Smooth muscle cell (in vitro differentiated cells): ENCODE results near the gene CMTM8. TPM values are rescaled to one million over a fixed set of nuclear protein-coding genes. Genes with fewer than 3 reads are reported as not detected.

Experiments used
- DNase-seq: peaks from one replicate; lab custom pipeline; 2025; ENCODE audit not compliant: unreplicated experiment; lab: John Stamatoyannopoulos, UW
- H2AFZ ChIP-seq: fragments of 200-600 bp; sonication (generic); 2 replicates; pipeline ENCODE4 v1.6.0; 2016; ENCODE audit warnings: antibody characterized with exemption, low read depth, mild to moderate bottlenecking
- H3F3A ChIP-seq: fragments of 200-600 bp; sonication (generic); 2 replicates; pipeline ENCODE4 v1.6.0; 2017; ENCODE audit warnings: antibody characterized with exemption, low read depth
- H3K27ac ChIP-seq: fragments of 200-600 bp; sonication (generic); 2 replicates; pipeline ENCODE4 v1.5.1; 2016; ENCODE audit warnings: low read depth, mild to moderate bottlenecking
- H3K27me3 ChIP-seq: fragments of 200-600 bp; sonication (generic); 2 replicates; pipeline ENCODE4 v1.6.1; 2016; ENCODE audit warnings: low read depth, mild to moderate bottlenecking
- H3K36me3 ChIP-seq: fragments of 200-600 bp; sonication (generic); 2 replicates; pipeline ENCODE4 v1.5.1; 2016; ENCODE audit warnings: low read depth
- H3K4me1 ChIP-seq: fragments of 200-600 bp; sonication (generic); 2 replicates; pipeline ENCODE4 v1.5.1; 2016; ENCODE audit warnings: low read depth
- H3K4me2 ChIP-seq: fragments of 200-600 bp; sonication (generic); 2 replicates; pipeline ENCODE4 v1.6.0; 2016; ENCODE audit warnings: mild to moderate bottlenecking
- H3K4me3 ChIP-seq: fragments of 200-600 bp; sonication (generic); 2 replicates; pipeline ENCODE4 v1.5.1; 2016; ENCODE audit warnings: mild to moderate bottlenecking
- H3K79me2 ChIP-seq: fragments of 200-600 bp; sonication (generic); 2 replicates; pipeline ENCODE4 v1.6.0; 2016; ENCODE audit warnings: low read depth, mild to moderate bottlenecking
- H3K9ac ChIP-seq: fragments of 200-600 bp; sonication (generic); 2 replicates; pipeline ENCODE4 v1.6.0; 2016; ENCODE audit warnings: low read depth
- H3K9me3 ChIP-seq: fragments of 200-600 bp; sonication (generic); replicated peaks from 2 replicates; pipeline ENCODE4 v1.5.1; 2016; ENCODE audit warnings: low read depth
- H4K20me1 ChIP-seq: fragments of 200-600 bp; sonication (generic); 2 replicates; pipeline ENCODE4 v1.6.0; 2016; ENCODE audit warnings: low read depth
- CTCF ChIP-seq: fragments of 200-600 bp; sonication (generic); IDR thresholded peaks from 2 replicates; pipeline ENCODE4 v1.5.1; 2017; ENCODE audit warnings: borderline replicate concordance, mild to moderate bottlenecking, antibody characterized with exemption; ENCODE audit not compliant: insufficient read depth, poor library complexity, severe bottlenecking
- WGBS: methylation state at CpG from one replicate; pipeline ENCODE4 v1.1.7; 2016; ENCODE audit warnings: low lambda C conversion rate; 5-methylcytosine and 5-hydroxymethylcytosine counted together
- polyA plus RNA-seq: library from polyadenylated mRNA; unstranded; fragments of >200 nt; fragmentation: Nextera tagmentation; extraction: Ambion mirVana; gene quantifications from 2 replicates; pipeline ENCODE4 v1.2.1, GENCODE V29; 2016
- total RNA-seq: library from RNA; depleted of rRNA; stranded (reverse); fragments of >200 nt; gene quantifications from 2 replicates; pipeline ENCODE4 v1.2.3, GENCODE V29; 2014

Gene CMTM8
- total and polyA plus RNA-seq, 2 experiments from 2014 or later, result 1.9 TPM

GRCh38 chr3:32278714-32279113 is 40.2 kb downstream of the CMTM8 start:
- no peaks in the 10 kb centered on the region for H3K36me3 ChIP-seq
- no peak overlapping the region for H3K9ac ChIP-seq
- no peaks in the 10 kb centered on the region for H3K79me2 ChIP-seq
- no peaks in the 10 kb centered on the region for H3K9me3 ChIP-seq
- no peaks in the 10 kb centered on the region for H4K20me1 ChIP-seq
- TF ChIP-seq CTCF, result no peak
- DNase-seq, result no peak
- no peak overlapping the region for H2AFZ ChIP-seq
- no peaks in the 10 kb centered on the region for H3K4me1 ChIP-seq
- no peak overlapping the region for H3K4me3 ChIP-seq
- H3K4me2 ChIP-seq, result no peak overlapping the region
- no peaks in the 10 kb centered on the region for H3K27me3 ChIP-seq
- no peak overlapping the region for H3K27ac ChIP-seq
- no peaks in the 10 kb centered on the region for H3F3A ChIP-seq
- 14% methylated on average over 2 of the region's 2 CpGs for WGBS

GRCh38 chr3:32280262-32280910 is 41.9 kb downstream of the CMTM8 start:
- Histone ChIP-seq H3K4me2 (no peak overlapping the region), H3K9ac (no peak overlapping the region), H3K79me2 (no peaks in the 10 kb centered on the region), H3K4me1 (no peaks in the 10 kb centered on the region), H3K27me3 (no peaks in the 10 kb centered on the region), H3K36me3 (no peaks in the 10 kb centered on the region), H4K20me1 (no peaks in the 10 kb centered on the region), H3K4me3 (no peak overlapping the region), H3K27ac (no peak overlapping the region), H2AFZ (no peak overlapping the region), H3K9me3 (no peaks in the 10 kb centered on the region), H3F3A (no peaks in the 10 kb centered on the region)
- TF ChIP-seq CTCF, result no peak
- no peak for DNase-seq
- 87% methylated on average over 6 of the region's 6 CpGs for WGBS

GRCh38 chr3:32281570-32282106 is 43.2 kb downstream of the CMTM8 start:
- H3K27ac ChIP-seq, result no peak overlapping the region
- DNase-seq, result no peak
- H3F3A ChIP-seq, result no peaks in the 10 kb centered on the region
- H3K9me3 ChIP-seq, result no peaks in the 10 kb centered on the region
- no peak overlapping the region for H3K9ac ChIP-seq
- H3K4me1 ChIP-seq, result no peaks in the 10 kb centered on the region
- no peak for TF ChIP-seq CTCF
- no peaks in the 10 kb centered on the region for H3K27me3 ChIP-seq
- H2AFZ ChIP-seq, result no peak overlapping the region
- no peak overlapping the region for H3K4me2 ChIP-seq
- no peaks in the 10 kb centered on the region for H4K20me1 ChIP-seq
- WGBS, result 76% methylated on average over 2 of the region's 2 CpGs
- H3K4me3 ChIP-seq, result no peak overlapping the region
- no peaks in the 10 kb centered on the region for H3K36me3 ChIP-seq
- no peaks in the 10 kb centered on the region for H3K79me2 ChIP-seq
